ENCODE results near the gene ECT2.

Gene ECT2

GRCh38 chr3:172766241-172766640 lies 15.7 kb downstream of the ECT2 start:
- TF ChIP-seq, protein P1, sequence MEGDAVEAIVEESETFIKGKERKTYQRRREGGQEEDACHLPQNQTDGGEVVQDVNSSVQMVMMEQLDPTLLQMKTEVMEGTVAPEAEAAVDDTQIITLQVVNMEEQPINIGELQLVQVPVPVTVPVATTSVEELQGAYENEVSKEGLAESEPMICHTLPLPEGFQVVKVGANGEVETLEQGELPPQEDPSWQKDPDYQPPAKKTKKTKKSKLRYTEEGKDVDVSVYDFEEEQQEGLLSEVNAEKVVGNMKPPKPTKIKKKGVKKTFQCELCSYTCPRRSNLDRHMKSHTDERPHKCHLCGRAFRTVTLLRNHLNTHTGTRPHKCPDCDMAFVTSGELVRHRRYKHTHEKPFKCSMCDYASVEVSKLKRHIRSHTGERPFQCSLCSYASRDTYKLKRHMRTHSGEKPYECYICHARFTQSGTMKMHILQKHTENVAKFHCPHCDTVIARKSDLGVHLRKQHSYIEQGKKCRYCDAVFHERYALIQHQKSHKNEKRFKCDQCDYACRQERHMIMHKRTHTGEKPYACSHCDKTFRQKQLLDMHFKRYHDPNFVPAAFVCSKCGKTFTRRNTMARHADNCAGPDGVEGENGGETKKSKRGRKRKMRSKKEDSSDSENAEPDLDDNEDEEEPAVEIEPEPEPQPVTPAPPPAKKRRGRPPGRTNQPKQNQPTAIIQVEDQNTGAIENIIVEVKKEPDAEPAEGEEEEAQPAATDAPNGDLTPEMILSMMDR (IDR thresholded peaks at IDR 0.05; ENCODE audit: low read depth, low read length), result no peak
- Histone ChIP-seq H3K9me3 (ENCODE audit: severe bottlenecking) (no peaks in the 10 kb centered on the region), H3K36me3 (peaks cover 95% of the 10 kb centered on the region), H3K27ac (no peak overlapping the region), H3K27me3 (ENCODE audit: insufficient read depth, low read depth, severe bottlenecking) (no peaks in the 10 kb centered on the region), H3K4me3 (ENCODE audit: low read depth, low read length) (no peak overlapping the region)
- no peak for DNase-seq

- no peak for DNase-seq
- no peak overlapping the region for H3K4me3 ChIP-seq (ENCODE audit: low read depth, low read length)
- H3K27me3 ChIP-seq (ENCODE audit: insufficient read depth, low read depth, severe bottlenecking), result no peaks in the 10 kb centered on the region
- no peaks in the 10 kb centered on the region for H3K9me3 ChIP-seq (ENCODE audit: severe bottlenecking)
- peaks cover 93% of the 10 kb centered on the region for H3K36me3 ChIP-seq
- TF ChIP-seq, protein P1 (IDR thresholded peaks at IDR 0.05; ENCODE audit: low read depth, low read length), result no peak
- no peak overlapping the region for H3K27ac ChIP-seq
Observed at GRCh38 chr3:172766718-172767405, 16.3 kb downstream of the ECT2 start.

DNA sequence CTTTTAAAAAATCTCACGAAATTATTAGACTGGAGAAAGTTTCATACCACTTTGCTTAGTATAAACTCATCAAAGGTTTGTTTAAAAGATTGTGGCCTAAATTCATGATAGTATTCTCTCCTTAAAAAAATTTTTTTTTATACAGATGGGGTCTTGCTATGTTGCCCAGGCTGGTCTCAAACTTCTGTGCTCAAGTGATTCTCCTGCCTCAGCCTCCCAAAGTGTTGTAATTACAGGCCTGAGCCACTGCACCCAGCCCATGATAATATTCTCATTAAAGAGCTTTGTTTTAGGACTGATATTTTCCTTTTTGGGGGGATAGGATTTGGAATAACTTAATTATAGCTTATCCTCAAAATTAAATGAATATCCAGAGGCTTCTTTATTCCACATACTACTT lies 19.9 kb downstream of the ECT2 start:
- H3K27ac ChIP-seq, result no peak overlapping the region
- H3K9me3 ChIP-seq (ENCODE audit: severe bottlenecking), result no peaks in the 10 kb centered on the region
- H3K36me3 ChIP-seq, result peaks cover 93% of the 10 kb centered on the region
- no peak for DNase-seq
- H3K4me3 ChIP-seq (ENCODE audit: low read depth, low read length), result no peak overlapping the region
- no peaks in the 10 kb centered on the region for H3K27me3 ChIP-seq (ENCODE audit: insufficient read depth, low read depth, severe bottlenecking)
- TF ChIP-seq, protein P1 (IDR thresholded peaks at IDR 0.05; ENCODE audit: low read depth, low read length), result no peak

GRCh38 chr3:172771672-172772071 lies 21.1 kb downstream of the ECT2 start:
- Histone ChIP-seq H3K27me3 (ENCODE audit: insufficient read depth, low read depth, severe bottlenecking) (no peaks in the 10 kb centered on the region), H3K9me3 (ENCODE audit: severe bottlenecking) (no peaks in the 10 kb centered on the region), H3K4me3 (ENCODE audit: low read depth, low read length) (no peak overlapping the region), H3K27ac (no peak overlapping the region), H3K36me3 (peaks cover 89% of the 10 kb centered on the region)
- TF ChIP-seq, protein P1 (IDR thresholded peaks at IDR 0.05; ENCODE audit: low read depth, low read length), result no peak
- no peak for DNase-seq

GRCh38 chr3:172776049-172776717 lies 25.7 kb downstream of the ECT2 start:
- Histone ChIP-seq H3K27ac (0 out of 2 replicates have a peak overlapping the region, but pooled peaks have one; percentile 3), H3K4me3 (ENCODE audit: low read depth, low read length) (no peak overlapping the region), H3K27me3 (ENCODE audit: insufficient read depth, low read depth, severe bottlenecking) (no peaks in the 10 kb centered on the region), H3K36me3 (peaks cover 70% of the 10 kb centered on the region), H3K9me3 (ENCODE audit: severe bottlenecking) (no peaks in the 10 kb centered on the region)
- DNase-seq, result no peak
- TF ChIP-seq, protein P1 (IDR thresholded peaks at IDR 0.05; ENCODE audit: low read depth, low read length), result no peak

Data from WERI-Rb-1 (cell line).